IPS-11a (cell line): ENCODE measurements around the gene MRPL33.

Experiments used
- H3K4me3 ChIP-seq: one replicate; pipeline ENCODE4 v1.5.1; 2013; ENCODE audit warnings: low read depth, low read length, control low read depth

Gene MRPL33

DNA sequence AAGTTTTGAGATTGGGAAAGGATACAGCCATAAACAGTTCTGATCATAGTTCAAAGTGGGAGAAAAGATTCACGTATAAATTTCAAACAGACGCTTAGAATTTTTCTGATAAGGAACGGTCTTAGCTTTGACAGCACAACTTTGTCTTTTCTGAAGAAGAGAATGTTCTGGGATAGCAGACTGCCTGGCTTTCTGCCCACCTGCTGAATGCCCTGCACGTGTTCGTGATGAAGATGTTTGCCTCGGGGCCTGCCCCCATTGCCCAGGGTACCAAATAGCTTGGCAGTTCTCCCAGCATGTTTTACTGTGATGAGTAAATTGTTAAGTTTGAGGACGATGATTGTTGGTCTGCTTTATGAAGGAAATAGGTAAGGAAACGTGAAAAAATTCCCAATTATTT, 4.6 kb downstream of the MRPL33 start:
- H3K4me3 ChIP-seq, result no peak overlapping the region

DNA sequence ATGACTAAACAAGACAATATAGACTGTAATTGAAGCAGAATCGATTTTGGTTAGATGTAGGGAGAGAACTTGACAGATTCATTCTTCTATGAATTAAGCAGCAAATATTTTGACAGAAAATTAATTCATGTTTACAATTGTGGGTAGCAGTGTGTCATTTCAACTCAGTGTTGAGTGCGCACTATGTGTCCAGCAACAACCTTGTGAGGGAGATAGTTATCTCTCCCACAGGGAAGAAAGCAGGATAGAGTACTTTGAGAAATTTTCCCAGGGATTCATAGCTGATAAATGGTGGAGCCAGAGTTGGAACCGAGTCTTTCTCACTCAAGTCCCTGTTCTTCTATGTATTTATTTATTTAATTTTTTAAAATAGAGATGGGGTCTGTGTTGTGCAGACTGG, 5.2 kb downstream of the MRPL33 start:
- H3K4me3 ChIP-seq, result no peak overlapping the region

DNA sequence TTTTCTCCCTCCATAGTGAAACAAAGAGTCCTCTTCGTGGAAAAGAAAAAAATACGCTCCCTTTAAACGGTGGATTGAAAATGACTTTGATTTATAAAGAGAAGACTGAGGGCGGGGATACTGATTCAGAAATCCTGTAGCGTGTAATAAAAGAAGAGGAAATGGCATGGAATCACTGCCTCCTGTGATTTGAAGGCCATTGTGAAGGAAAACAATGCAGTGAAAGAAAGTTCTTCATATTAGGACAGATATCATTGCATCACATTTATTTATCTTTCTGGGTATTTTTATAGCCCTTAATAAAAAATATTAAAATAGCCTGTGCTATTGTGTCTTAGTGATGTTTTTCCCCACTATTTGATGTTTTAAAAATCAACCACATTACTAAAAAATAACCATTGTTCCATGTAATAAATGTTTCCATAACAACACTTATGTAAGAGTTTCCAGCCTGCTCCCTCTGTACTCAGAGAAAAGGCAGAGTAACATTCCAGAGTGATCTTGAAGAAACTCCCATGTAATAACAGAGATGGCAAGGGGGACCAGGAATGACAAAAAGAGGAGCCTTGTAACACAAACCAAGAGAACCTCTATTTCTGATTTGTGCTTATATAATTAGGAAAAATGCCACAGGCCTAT, 8.0 kb downstream of the MRPL33 start:
- no peak overlapping the region for H3K4me3 ChIP-seq

DNA sequence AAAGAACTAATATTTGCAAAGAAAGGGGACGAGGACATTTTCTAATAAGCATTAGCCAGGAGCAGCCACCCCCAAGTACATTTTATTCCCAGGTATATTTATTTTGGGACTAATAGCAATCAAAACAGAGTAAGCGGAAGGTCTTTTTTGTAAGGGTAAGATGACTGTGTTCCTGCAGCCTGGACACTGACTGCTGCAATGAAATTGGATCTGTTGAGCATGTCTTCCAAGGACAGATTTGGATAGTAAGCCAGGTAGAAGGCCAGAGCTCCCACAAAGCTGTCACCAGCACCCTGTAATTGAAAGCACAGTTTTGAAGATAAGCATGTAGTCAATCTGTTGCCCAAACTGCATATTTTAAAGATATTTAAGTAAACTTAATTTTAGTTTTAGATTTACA, 10.0 kb downstream of the MRPL33 start:
- no peak overlapping the region for H3K4me3 ChIP-seq

DNA sequence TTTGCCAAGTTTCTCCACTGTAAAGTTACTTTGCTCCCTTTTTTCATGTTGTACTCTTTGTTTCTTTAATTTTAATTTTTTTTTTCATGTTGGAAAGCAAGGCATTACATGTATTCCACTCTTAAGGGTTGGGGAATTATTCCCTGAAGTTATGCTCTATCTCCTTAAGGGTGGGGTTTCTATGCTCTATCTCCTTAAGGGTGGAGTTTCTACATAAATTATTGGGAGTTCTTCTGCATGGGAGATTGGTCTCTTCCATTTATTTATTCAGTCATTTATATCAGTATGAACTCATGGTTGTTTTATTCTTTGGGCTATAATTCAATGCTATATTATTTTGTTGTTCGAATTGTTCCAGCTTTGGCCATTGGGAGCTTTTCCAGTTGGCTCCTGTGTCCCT, 11.2 kb downstream of the MRPL33 start:
- H3K4me3 ChIP-seq, result no peak overlapping the region

DNA sequence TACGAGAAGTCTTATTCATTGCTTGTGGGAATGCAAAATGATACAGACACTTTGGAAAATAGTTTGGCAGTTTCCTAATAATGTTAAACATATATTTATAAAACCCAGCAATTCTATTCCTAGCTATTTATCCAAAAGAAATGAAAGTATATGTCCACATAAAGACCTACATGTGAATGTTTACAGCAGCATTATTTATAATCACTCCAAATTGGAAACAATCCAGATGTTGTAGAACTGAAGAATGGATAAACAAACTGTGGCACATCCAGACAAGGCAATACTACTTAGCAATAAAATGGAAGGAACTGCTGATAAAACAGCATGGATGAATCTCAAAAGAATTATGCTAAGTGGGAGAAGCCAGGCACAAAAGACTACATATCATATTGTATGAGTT, 19.3 kb downstream of the MRPL33 start:
- no peak overlapping the region for H3K4me3 ChIP-seq

DNA sequence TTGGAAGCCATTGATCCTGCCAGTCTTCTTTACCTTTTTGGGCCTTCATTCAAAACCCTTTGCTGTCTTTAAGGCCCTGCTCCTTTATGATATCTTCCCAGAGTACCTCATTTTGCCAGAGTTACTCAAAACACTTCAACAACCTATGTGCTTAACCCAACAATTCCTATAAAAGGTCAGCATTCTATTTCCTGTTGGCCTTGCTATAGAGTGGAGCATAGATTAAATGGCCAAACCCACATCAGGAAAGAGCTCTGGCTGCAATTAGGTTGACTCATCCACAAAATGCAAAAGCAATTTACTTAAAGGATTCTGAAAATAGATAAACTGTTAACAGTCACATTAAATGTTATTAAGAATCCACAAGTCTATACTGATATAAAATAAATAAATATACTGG, 21.2 kb downstream of the MRPL33 start:
- H3K4me3 ChIP-seq, result no peak overlapping the region

DNA sequence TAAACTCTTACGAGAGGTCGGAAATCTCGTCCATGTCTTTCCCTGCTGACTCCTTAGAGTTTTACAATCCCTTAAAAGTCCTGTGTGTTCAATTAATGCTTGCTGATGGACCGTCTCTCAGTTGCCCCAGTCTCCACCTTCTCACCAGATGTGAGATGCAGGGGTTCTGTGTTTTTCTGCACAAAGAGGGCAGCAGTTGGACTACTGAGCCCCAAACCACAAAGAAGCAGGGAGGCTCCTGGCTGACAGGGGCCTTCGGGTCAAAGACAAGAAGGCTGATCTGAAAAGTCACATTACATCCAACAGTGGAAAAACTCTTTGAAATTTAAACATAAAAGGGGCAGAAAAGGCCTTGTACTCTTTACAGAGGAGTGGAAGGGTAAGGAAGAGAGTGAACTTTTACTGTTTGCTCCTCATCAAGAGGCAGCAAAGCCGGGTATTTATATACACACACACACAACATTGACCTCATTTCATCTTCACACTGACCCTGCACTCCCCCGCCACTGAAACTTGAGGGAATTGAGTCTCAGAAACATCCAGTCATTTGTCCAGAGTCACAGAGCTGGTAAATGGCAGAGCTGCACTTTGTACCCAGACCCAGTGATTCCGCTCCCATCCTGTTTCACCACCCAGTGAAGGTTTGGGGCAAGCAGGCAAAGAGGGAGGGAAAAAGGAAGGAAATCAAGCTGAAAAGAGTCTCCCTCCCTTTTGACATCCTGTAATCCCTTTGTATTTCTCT, 23.7 kb downstream of the MRPL33 start:
- no peak overlapping the region for H3K4me3 ChIP-seq

DNA sequence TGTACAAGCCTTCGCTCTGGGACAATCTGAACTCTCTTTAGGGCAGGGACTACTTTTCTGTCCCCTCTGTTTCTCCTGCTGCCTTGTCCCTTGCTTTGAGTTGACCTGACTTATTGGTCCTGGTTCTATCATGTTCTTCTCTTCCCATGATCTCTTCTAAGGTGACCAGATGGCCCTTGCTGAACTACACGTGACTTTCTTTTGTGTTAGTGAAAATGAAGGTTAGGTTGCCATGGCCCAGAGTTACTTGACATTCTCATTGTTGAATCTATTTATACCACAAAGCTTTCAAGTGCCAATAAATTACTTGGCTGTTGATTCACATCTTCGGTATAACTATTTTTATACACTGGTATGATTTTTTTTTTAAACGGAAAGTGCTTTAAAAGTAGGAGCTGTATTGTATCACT, 24.4 kb downstream of the MRPL33 start:
- no peak overlapping the region for H3K4me3 ChIP-seq

DNA sequence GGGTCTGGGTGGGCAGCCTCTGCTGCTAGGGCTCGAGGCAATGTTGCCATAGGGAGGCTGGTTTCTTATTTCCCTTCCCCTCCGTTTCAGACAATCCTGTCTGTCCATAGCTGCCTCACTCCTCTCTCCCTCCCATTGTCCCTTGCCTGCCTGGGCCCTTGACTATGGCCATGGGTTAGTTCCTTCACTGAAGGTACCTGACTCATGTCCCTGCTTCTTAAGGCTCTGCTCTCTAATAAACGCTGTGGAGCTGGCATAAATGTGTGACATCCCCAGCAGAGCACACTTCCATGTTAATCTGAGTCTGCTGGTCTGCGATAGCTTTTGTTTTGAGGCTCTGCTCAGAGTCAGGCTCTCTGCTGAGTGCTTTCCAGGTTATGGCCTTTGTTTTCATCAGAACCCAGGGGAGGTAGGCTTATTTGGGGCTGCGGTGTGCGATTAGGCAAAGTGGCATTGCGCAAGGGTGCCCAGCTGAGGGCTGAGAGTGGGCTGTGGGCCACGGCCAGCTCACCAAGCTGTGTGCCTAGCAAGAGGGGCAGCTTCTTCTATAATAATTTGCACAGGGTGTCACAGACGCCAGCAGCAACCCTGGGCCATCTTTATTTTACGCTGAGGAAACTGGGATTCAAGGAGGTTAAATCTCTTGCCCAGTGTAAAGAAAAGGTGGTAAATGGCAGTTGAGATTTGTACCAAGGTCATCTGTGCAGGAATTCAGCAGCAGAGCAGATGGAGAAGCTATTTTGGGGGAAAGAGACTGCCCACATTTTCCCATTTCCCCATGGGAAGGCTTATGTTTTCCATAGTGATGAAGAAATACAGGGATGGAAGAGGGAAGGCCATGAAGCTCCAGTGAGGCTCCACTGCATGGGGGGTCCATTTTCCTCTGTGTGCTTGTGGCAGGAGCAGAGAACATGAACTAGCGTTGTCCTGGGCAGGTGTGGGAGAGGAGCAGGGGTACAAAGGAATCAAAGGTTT, 25.6 kb downstream of the MRPL33 start:
- no peak overlapping the region for H3K4me3 ChIP-seq

DNA sequence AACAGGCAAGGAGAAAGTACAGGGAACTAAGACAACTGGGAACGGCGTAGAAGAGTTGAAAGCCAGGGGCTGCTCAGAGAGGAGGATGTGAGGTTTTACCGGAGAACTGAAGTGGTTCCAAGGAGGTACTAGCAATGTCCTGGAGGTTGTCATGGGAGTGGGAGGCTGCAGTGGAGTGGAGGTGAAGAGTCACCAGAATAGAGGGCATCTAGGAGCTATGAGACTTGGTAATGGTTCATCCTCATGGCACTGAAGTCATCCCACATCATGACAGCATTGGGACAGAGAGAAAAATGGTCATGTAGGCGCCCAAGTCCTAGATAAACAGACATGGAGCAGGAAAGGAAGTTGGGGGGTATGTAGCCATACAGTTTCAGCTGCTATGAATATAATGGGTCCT, 26.3 kb downstream of the MRPL33 start:
- H3K4me3 ChIP-seq, result no peak overlapping the region

DNA sequence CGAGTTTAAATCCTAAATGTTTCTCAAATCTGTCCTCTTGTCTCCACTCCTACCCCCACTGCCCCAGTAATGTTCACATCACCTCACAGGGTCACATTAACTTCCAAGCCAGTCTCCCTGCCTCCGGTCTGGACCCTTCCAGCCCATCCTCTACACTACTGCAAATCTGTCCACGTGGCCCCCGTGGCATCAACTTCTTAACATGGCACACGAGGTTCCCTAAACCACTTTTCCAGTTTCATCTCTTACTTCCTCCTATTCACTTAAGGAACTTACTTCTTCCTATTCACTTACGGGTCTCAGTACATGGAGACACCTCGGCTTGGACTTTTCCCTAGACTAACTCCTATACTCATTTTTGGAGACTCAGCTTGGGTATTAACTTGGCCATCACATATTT, 27.0 kb downstream of the MRPL33 start:
- H3K4me3 ChIP-seq, result no peak overlapping the region

DNA sequence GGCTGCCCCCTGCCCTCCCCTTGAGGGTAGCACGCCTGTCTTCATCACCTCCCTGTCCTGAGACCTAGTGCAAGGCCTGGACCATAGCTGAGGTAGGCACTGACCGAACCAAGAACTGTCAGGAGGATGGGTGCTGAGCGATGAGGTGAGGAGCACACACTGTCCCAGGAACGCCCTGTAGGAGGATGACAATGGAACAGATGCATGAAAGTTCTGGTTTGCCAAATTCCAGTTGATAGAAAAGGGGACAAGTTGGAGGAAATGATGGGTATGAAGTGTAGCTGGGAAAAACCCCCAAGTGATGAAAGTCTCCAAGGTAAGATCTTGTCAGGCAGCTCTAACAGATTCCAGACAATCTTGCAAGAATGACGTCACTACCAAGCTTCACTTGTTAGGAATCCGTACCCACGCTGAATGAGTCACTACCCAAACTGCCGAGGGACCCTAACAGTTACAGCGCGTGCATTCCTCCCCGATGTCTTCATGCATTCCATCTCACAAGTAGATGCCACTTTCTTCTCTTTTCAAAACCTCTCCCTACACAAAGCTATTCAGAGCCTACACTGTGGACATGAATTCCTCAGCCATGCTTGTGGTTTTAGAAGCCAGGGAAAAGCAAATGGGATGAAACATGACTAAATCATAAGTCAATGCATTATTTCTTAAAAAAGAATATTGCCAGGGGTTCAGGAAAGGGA, 27.6 kb downstream of the MRPL33 start:
- no peak overlapping the region for H3K4me3 ChIP-seq

DNA sequence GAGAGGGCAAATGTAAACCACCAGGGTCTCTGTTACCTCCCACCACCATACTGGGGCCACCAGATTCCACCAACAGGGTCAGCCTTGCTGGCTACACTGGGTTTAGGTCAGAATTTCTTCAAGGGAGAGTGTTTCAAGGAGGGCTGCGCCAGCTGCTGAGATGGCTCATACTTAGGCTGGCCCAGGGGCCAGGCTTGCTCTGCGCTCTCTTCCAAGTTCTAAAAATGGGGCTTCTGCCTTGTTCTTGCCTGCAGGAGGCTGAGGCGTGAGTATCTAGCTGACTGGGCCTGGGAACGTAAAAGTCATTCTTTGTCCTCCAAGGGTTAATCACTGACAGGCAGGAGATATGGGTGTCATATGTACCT, 28.1 kb downstream of the MRPL33 start:
- H3K4me3 ChIP-seq, result no peak overlapping the region

DNA sequence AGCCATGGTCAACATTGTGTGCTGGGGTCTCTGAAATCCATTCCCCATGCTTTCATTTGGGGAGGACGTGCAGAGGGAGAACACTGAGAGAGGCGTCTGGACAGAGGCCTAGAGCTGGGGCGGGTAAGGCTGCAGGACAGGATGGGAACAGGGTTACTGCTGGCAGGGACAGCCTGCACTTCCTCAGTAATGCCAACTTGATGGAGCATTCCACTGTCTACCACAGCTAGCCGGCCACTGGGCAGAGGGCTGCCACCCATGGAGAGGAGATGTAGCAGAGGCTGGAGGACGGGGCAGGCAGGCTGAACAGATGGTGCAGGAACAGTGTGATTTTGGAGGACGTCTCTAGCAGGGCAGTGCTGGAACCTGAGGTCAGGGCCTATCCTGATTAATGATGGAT, 29.3 kb downstream of the MRPL33 start:
- no peak overlapping the region for H3K4me3 ChIP-seq

DNA sequence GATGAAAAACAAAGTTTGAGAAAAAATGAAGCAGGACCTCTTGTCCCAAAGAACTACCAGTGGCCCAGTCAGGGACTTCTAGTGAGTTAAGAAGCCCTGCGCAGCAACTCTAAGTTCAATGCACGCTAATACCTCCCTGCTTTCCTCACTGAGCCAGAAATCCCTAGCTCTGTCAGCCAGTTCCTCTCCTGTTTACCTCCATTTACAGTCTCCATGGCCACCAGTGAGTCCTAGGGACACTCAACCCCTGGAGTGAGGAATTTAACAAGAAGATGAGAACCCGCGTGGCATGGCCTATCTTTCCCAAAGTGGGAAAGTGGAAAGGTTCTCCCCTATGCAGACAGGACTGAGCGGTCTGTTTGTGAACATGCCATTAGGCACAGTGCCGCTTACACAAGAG, 31.0 kb downstream of the MRPL33 start:
- H3K4me3 ChIP-seq, result no peak overlapping the region

DNA sequence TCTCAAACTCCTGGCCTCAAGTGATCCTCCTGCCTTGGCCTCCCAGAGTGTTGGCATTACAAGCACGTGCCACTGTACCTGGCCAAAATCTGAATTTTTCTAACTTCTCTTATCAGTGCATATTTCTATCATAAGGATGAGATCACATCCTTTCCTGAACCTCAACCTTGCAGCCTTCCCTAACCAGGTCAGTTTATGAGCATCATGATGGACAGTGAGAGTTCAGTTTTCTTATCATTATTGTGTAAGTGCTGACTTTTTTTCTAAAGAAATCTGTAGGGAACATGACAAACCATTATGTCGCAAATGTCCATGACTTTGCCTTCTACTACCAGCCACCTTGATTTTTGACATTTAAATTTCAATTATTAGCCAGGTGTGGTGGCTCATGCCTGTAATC, 31.5 kb downstream of the MRPL33 start:
- no peak overlapping the region for H3K4me3 ChIP-seq

DNA sequence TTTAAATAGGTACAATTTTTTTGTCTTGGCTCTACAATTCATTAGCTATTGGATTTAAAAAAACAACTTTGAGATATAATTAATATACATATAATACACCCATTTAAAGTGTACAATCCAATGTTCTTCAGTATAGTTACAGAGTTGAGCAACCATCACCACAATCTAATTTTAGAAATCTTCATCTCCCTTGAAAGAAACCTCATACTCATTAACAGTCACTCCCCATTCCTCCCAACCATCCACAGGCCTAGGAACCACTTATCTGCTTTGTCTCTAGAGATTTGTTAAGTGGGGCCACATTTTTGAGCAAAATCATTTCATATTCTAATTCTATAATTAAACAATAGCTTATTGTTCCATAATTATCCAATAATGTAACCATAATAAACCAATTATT, 32.6 kb downstream of the MRPL33 start:
- H3K4me3 ChIP-seq, result no peak overlapping the region

DNA sequence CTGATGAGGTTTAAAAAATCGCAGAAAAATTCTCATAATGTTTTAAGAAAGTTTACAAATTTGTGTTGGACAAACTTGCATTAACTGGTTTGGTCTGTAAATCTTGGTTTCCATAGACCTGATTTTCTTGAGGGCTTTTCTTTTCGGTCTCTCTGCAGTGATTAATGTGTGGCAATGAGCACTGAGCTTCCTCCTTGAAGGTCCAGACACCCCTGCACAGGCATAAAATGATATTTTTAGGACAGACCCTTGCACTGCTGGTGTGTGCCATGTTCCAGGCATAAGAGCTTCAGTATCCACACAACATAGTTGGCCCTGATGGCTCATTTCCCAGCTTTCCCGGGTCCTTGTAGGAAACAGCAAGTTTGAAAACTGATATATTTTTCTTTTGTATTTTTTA, 33.7 kb downstream of the MRPL33 start:
- no peak overlapping the region for H3K4me3 ChIP-seq

DNA sequence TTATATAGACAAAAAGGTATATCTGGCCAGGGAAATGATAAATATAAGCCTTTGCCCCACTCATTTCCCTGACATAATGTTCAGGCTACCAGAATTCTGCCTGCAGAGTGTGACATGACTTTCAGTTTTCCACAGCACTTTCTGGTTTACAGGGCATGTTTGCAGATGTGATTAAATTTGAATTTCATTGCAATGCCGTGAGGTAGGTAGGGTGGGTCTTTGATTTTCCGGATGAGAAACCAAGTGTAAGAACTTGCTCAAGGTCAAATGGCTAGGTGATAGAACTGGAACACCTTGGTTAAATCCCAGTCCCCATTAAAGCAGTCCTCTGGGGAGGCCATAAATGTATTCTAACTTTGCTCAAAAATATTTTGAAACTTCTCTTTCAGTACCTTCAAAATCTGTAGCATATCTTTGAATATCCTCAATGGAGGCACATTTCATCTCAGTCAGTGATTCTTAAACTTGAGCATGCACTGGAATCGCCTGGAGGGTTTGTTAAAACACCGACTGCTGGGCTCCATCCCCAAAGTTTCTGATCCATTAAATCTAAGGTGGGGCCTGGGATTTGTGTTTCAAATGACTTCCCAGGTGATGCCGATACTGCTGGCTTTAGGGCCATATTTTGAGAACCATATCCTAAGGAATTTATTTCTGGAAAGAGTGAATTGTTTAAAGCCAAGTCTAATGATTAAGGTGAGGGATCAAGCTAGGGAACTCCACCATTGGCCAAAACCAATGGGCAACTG, 35.0 kb downstream of the MRPL33 start:
- no peak overlapping the region for H3K4me3 ChIP-seq

DNA sequence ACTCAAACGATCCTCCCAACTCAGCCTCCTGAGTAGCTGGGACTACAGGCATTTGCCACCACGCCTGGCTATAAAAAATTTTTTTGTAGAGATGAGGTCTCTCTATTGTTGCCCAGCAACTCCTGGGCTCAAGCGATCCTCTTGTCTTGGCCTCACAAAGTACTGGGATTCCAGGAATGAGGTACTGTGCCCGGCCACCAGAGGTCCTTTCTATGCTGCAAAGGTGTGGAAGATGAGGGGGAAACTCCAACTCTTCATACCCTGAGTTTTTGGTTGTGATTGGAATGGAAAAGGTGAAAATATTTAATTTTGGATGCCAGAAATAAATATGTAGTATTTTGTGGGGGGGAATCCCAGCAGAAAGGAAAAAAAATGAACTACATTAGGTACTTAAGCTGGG, 36.0 kb downstream of the MRPL33 start:
- no peak overlapping the region for H3K4me3 ChIP-seq
